Neural cell (in vitro differentiated cells): ENCODE measurements around the gene ELFN1. TPM values are rescaled to one million over a fixed set of nuclear protein-coding genes. Genes with fewer than 3 reads are reported as not detected.

Source experiments
- H2AFZ ChIP-seq: fragments of 200-600, 300-800 bp; sonication (generic), shearing (Covaris generic); 2 replicates; pipeline ENCODE4 v1.6.0; 2014; ENCODE audit warnings: low read depth, mild to moderate bottlenecking, antibody characterized with exemption, low read length, moderate library complexity
- H3F3A ChIP-seq: fragments of 200-600 bp; shearing (Covaris generic); 2 replicates; pipeline ENCODE4 v1.6.1; 2016; ENCODE audit warnings: mild to moderate bottlenecking, moderate library complexity, mixed read lengths, antibody characterized with exemption, low read length; ENCODE audit not compliant: insufficient read depth, poor library complexity, severe bottlenecking
- H3K27ac ChIP-seq: fragments of 200-600, 300-800 bp; sonication (generic), shearing (Covaris generic); 2 replicates; pipeline ENCODE4 v1.5.1; 2014; ENCODE audit warnings: mild to moderate bottlenecking, low read length, moderate library complexity
- H3K27me3 ChIP-seq: fragments of 300-800, 200-600 bp; sonication (generic), shearing (Covaris generic); 2 replicates; pipeline ENCODE4 v1.6.0; 2014; ENCODE audit warnings: mild to moderate bottlenecking, low read depth, low read length, moderate library complexity; ENCODE audit not compliant: insufficient read depth
- H3K36me3 ChIP-seq: fragments of 300-800, 200-600 bp; sonication (generic), shearing (Covaris generic); 2 replicates; pipeline ENCODE4 v1.5.1; 2014; ENCODE audit warnings: mild to moderate bottlenecking, antibody characterized with exemption, low read length, moderate library complexity; ENCODE audit not compliant: insufficient read depth
- H3K4me2 ChIP-seq: fragments of 300-800, 200-600 bp; sonication (generic), shearing (Covaris generic); 2 replicates; pipeline ENCODE4 v1.6.0; 2014; ENCODE audit warnings: mild to moderate bottlenecking, low read length
- H3K4me3 ChIP-seq: fragments of 300-800, 200-600 bp; sonication (generic), shearing (Covaris generic); 2 replicates; pipeline ENCODE4 v1.5.1; 2014; ENCODE audit warnings: mild to moderate bottlenecking, low read length, moderate library complexity
- H3K79me2 ChIP-seq: fragments of 200-600 bp; shearing (Covaris generic); replicated peaks from 2 replicates; pipeline ENCODE4 v1.6.0; 2014; ENCODE audit warnings: mild to moderate bottlenecking, low read length, moderate library complexity; ENCODE audit not compliant: insufficient read depth
- H3K9ac ChIP-seq: fragments of 300-800, 200-600 bp; sonication (generic), shearing (Covaris generic); 2 replicates; pipeline ENCODE4 v1.6.1; 2016; ENCODE audit warnings: mild to moderate bottlenecking, low read length, mixed read lengths
- H3K9me2 ChIP-seq: fragments of 200-600 bp; shearing (Covaris generic); 2 replicates; pipeline ENCODE4 v1.6.1; 2016; ENCODE audit warnings: mild to moderate bottlenecking, low read length, mixed read lengths; ENCODE audit not compliant: insufficient read depth
- H3K9me3 ChIP-seq: fragments of 200-600, 300-800 bp; sonication (generic), shearing (Covaris generic); 2 replicates; pipeline ENCODE4 v1.6.1; 2016; ENCODE audit warnings: mild to moderate bottlenecking, mixed run types, low read length, moderate library complexity, mixed read lengths
- H4K20me1 ChIP-seq: fragments of 200-600 bp; shearing (Covaris generic); 2 replicates; pipeline ENCODE4 v1.6.1; 2016; ENCODE audit warnings: mild to moderate bottlenecking, mixed run types; ENCODE audit not compliant: insufficient read depth
- EP300 ChIP-seq: fragments of 450-650 bp; conservative IDR thresholded peaks from 2 replicates; pipeline ENCODE4 v1.6.1; 2014; ENCODE audit warnings: antibody characterized with exemption, mild to moderate bottlenecking, moderate library complexity; ENCODE audit not compliant: poor library complexity, severe bottlenecking
- EZH2 ChIP-seq: fragments of 200-600, 300-800 bp; shearing (Covaris generic), sonication (generic); IDR thresholded peaks from 2 replicates; pipeline ENCODE4 v1.6.1; 2014; ENCODE audit warnings: antibody characterized with exemption, low read length, borderline replicate concordance, mild to moderate bottlenecking; ENCODE audit not compliant: insufficient read depth, poor library complexity, severe bottlenecking
- MXI1 ChIP-seq: fragments of 450-650 bp; conservative IDR thresholded peaks from 2 replicates; pipeline ENCODE4 v1.6.1; 2014; ENCODE audit warnings: antibody characterized with exemption, mild to moderate bottlenecking; ENCODE audit not compliant: poor library complexity, severe bottlenecking
- POLR2AphosphoS5 ChIP-seq: IDR thresholded peaks from 2 replicates; pipeline ENCODE4 v1.6.1; 2012
- RAD21 ChIP-seq: fragments of 450-650 bp; conservative IDR thresholded peaks from 2 replicates; pipeline ENCODE4 v1.6.1; 2014; ENCODE audit warnings: antibody characterized with exemption, mild to moderate bottlenecking, moderate library complexity
- REST ChIP-seq: IDR thresholded peaks from 2 replicates; pipeline ENCODE4 v1.6.1; 2012; ENCODE audit warnings: borderline replicate concordance
- SMC3 ChIP-seq: fragments of 450-650 bp; conservative IDR thresholded peaks from 2 replicates; pipeline ENCODE4 v1.6.1; 2014; ENCODE audit warnings: antibody characterized with exemption, mild to moderate bottlenecking, moderate library complexity; ENCODE audit not compliant: poor library complexity
- TAF1 ChIP-seq: IDR thresholded peaks from 2 replicates; pipeline ENCODE4 v1.6.1; 2012; ENCODE audit warnings: low read depth
- polyA plus RNA-seq: library from polyadenylated mRNA; depleted of rRNA; stranded (reverse); fragments of >200 nt; gene quantifications from 2 replicates; pipeline ENCODE4 v1.2.3, GENCODE V29; 2014
- TF ChIP-seq, protein P1 (sequence below): fragments of 450-650 bp; IDR thresholded peaks from 2 replicates; pipeline ENCODE4 v1.5.1; 2014; ENCODE audit warnings: antibody characterized with exemption, mild to moderate bottlenecking, moderate library complexity; ENCODE audit not compliant: poor library complexity, severe bottlenecking

ELFN1 gene
- polyA plus RNA-seq, 1 donor from 2014 or later = 11.8 TPM

GRCh38 chr7:1645071-1645409 is 25.0 kb upstream of the ELFN1 start:
- no peaks in the 10 kb centered on the region for H3K36me3 ChIP-seq
- no peaks in the 10 kb centered on the region for H3F3A ChIP-seq
- no peaks in the 10 kb centered on the region for H3K27me3 ChIP-seq
- H3K9me3 ChIP-seq = no peaks in the 10 kb centered on the region
- no peaks in the 10 kb centered on the region for H4K20me1 ChIP-seq
- no peak overlapping the region for H3K4me2 ChIP-seq
- H3K9me2 ChIP-seq = no peaks in the 10 kb centered on the region
- H3K9ac ChIP-seq = no peak overlapping the region
- no peak overlapping the region for H3K27ac ChIP-seq
- H2AFZ ChIP-seq = no peak overlapping the region
- no peak overlapping the region for H3K4me3 ChIP-seq
- H3K79me2 ChIP-seq = no peaks in the 10 kb centered on the region
- no peak for TF ChIP-seq SMC3
- TF ChIP-seq, protein P1, sequence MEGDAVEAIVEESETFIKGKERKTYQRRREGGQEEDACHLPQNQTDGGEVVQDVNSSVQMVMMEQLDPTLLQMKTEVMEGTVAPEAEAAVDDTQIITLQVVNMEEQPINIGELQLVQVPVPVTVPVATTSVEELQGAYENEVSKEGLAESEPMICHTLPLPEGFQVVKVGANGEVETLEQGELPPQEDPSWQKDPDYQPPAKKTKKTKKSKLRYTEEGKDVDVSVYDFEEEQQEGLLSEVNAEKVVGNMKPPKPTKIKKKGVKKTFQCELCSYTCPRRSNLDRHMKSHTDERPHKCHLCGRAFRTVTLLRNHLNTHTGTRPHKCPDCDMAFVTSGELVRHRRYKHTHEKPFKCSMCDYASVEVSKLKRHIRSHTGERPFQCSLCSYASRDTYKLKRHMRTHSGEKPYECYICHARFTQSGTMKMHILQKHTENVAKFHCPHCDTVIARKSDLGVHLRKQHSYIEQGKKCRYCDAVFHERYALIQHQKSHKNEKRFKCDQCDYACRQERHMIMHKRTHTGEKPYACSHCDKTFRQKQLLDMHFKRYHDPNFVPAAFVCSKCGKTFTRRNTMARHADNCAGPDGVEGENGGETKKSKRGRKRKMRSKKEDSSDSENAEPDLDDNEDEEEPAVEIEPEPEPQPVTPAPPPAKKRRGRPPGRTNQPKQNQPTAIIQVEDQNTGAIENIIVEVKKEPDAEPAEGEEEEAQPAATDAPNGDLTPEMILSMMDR = no peak
- no peak for TF ChIP-seq RAD21
- no peak for TF ChIP-seq TAF1
- no peak for TF ChIP-seq POLR2AphosphoS5
- no peak for TF ChIP-seq REST
- no peak for TF ChIP-seq EZH2
- TF ChIP-seq EP300 = no peak
- no peak for TF ChIP-seq MXI1

- no peak overlapping the region for H3K9ac ChIP-seq
- H2AFZ ChIP-seq = no peak overlapping the region
- H3K4me2 ChIP-seq = no peak overlapping the region
Observed at GRCh38 chr7:1645476-1645875, 24.6 kb upstream of the ELFN1 start.

More at GRCh38 chr7:1645476-1645875, 24.6 kb upstream of the ELFN1 start:
- H3K4me3 ChIP-seq = no peak overlapping the region
- H3K27me3 ChIP-seq = no peaks in the 10 kb centered on the region
- H3K9me2 ChIP-seq = no peaks in the 10 kb centered on the region
- no peak overlapping the region for H3K27ac ChIP-seq
- H3K36me3 ChIP-seq = no peaks in the 10 kb centered on the region
- H3F3A ChIP-seq = no peaks in the 10 kb centered on the region
- no peaks in the 10 kb centered on the region for H4K20me1 ChIP-seq
- no peaks in the 10 kb centered on the region for H3K79me2 ChIP-seq
- H3K9me3 ChIP-seq = no peaks in the 10 kb centered on the region
- TF ChIP-seq RAD21 (no peak), EZH2 (no peak), REST (no peak), TAF1 (no peak), MXI1 (no peak), SMC3 (no peak), POLR2AphosphoS5 (no peak), EP300 (no peak)
- TF ChIP-seq, protein P1 = no peak
